RWPE1 (cell line): ENCODE measurements around the gene EMSY.

ENCODE experiments used
- CTCF ChIA-PET: fragments of 350-600 bp; sonication (Branson Sonifier 250); formaldehyde crosslinking; extraction: SDS; loops from one replicate; lab custom pipeline; 2021; lab: Yijun Ruan, JAX
- POLR2A ChIA-PET: fragments of 400-600 bp; formaldehyde crosslinking; extraction: SDS; loops from one replicate; lab custom pipeline; 2020; ENCODE audit warnings: antibody characterized with exemption; ENCODE audit not compliant: low non-redundant PET; lab: Yijun Ruan, JAX
- DNase-seq: peaks from one replicate; pipeline ENCODE4 v3.0.0; 2012; ENCODE audit warnings: low spot score
- H3K27ac ChIP-seq: fragments of 450-650 bp; 2 replicates; pipeline ENCODE4 v1.5.1; 2017
- CTCF ChIP-seq: fragments of 450-650 bp; conservative IDR thresholded peaks from 2 replicates; pipeline ENCODE4 v1.5.1; 2017; ENCODE audit warnings: low read depth, mild to moderate bottlenecking

The EMSY gene

GRCh38 chr11:76558891-76559290 lies 114.1 kb downstream of the EMSY start:
- no peak for TF ChIP-seq CTCF
- CTCF ChIA-PET: no interaction called here

GRCh38 chr11:76559346-76559745 lies 114.5 kb downstream of the EMSY start:
- POLR2A ChIA-PET: no interaction called here
- CTCF ChIA-PET: no interaction called here
- DNase-seq: no peak
- no peak overlapping the region for H3K27ac ChIP-seq
- TF ChIP-seq CTCF: no peak

More at GRCh38 chr11:76558891-76559290, 114.1 kb downstream of the EMSY start:
- DNase-seq: no peak
- H3K27ac ChIP-seq: no peak overlapping the region
- POLR2A ChIA-PET: no interaction called here

- CTCF ChIA-PET: no interaction called here
- DNase-seq: no peak
Observed at GRCh38 chr11:76560219-76560618, 115.4 kb downstream of the EMSY start.

GRCh38 chr11:76561245-76561644 lies 116.4 kb downstream of the EMSY start:
- DNase-seq: no peak
- TF ChIP-seq CTCF: no peak
- POLR2A ChIA-PET: no interaction called here
- H3K27ac ChIP-seq: no peak overlapping the region
- CTCF ChIA-PET: no interaction called here

More at GRCh38 chr11:76560219-76560618, 115.4 kb downstream of the EMSY start:
- POLR2A ChIA-PET: no interaction called here
- no peak for TF ChIP-seq CTCF
- no peak overlapping the region for H3K27ac ChIP-seq

GRCh38 chr11:76562541-76562940 lies 117.7 kb downstream of the EMSY start:
- CTCF ChIA-PET: interaction anchor here (0.6 kb wide), 1 partner anchor 16 kb away, joined by 3 read pairs; no protein-coding TSS in a partner anchor
- H3K27ac ChIP-seq: no peak overlapping the region
- POLR2A ChIA-PET: no interaction called here
- no peak for DNase-seq
- no peak for TF ChIP-seq CTCF

GRCh38 chr11:76564364-76564763 lies 119.5 kb downstream of the EMSY start:
- no peak overlapping the region for H3K27ac ChIP-seq
- CTCF ChIA-PET: interaction anchor here (0.6 kb wide), 1 partner anchor 109 kb away, joined by 6 read pairs; no protein-coding TSS in a partner anchor
- POLR2A ChIA-PET: no interaction called here
- TF ChIP-seq CTCF: no peak
- no peak for DNase-seq
